A673 (cell line): ENCODE results near the gene AEBP2. TPM values are rescaled to one million over a fixed set of nuclear protein-coding genes. Genes with fewer than 3 reads are reported as not detected.

ENCODE experiments used
- BruUV-seq: library from RNA; stranded (reverse); fragments of 400-500 nt; replicated peaks from 2 replicates; lab custom pipeline; 2021; lab: Mats Ljungman, UMichigan
- CTCF ChIA-PET: fragments of 300-600 bp; sonication (Branson Sonifier 250); formaldehyde crosslinking; loops from one replicate; lab custom pipeline; 2022; ENCODE audit warnings: antibody characterized with exemption; lab: Charles Lee
- POLR2A ChIA-PET: fragments of 300-600 bp; sonication (Branson Sonifier 250); formaldehyde crosslinking; loops from one replicate; lab custom pipeline; 2022; ENCODE audit warnings: antibody characterized with exemption; ENCODE audit not compliant: low non-redundant PET; lab: Charles Lee
- DNase-seq: peaks from one replicate; pipeline ENCODE4 v3.0.0-alpha.2; 2015; ENCODE audit warnings: low spot score
- H3K27ac ChIP-seq: fragments of 200-600 bp; sonication (generic); 2 replicates; pipeline ENCODE4 v1.5.1; 2016; ENCODE audit warnings: mixed run types, low read depth, mild to moderate bottlenecking, mixed read lengths, antibody characterized with exemption, low read length; ENCODE audit not compliant: poor library complexity, severe bottlenecking
- H3K27me3 ChIP-seq: fragments of 200-600 bp; sonication (generic); replicated peaks from 2 replicates; pipeline ENCODE4 v1.6.1; 2017; ENCODE audit warnings: mixed run types, low read depth, mild to moderate bottlenecking, mixed read lengths, antibody characterized with exemption, low read length; ENCODE audit not compliant: insufficient read depth, poor library complexity
- H3K36me3 ChIP-seq: fragments of 200-600 bp; sonication (generic); 2 replicates; pipeline ENCODE4 v1.6.1; 2016; ENCODE audit warnings: mixed run types, mild to moderate bottlenecking, mixed read lengths, antibody characterized with exemption, low read length; ENCODE audit not compliant: insufficient read depth, poor library complexity, severe bottlenecking
- H3K4me1 ChIP-seq: fragments of 200-600 bp; sonication (generic); 2 replicates; pipeline ENCODE4 v1.6.1; 2017; ENCODE audit warnings: mixed run types, mild to moderate bottlenecking, mixed read lengths, antibody characterized with exemption, low read length; ENCODE audit not compliant: insufficient read depth, poor library complexity, severe bottlenecking
- H3K4me3 ChIP-seq: fragments of 200-600 bp; sonication (generic); 2 replicates; pipeline ENCODE4 v1.5.1; 2016; ENCODE audit warnings: low read depth, mixed run types, mild to moderate bottlenecking, mixed read lengths, low read length; ENCODE audit not compliant: poor library complexity, severe bottlenecking
- H3K9me3 ChIP-seq: fragments of 200-600 bp; sonication (generic); 2 replicates; pipeline ENCODE4 v1.6.1; 2016; ENCODE audit warnings: mixed run types, low read depth, mild to moderate bottlenecking, mixed read lengths, antibody characterized with exemption, low read length; ENCODE audit not compliant: poor library complexity, severe bottlenecking
- EZH2 ChIP-seq: fragments of 200-600 bp; sonication (generic); IDR thresholded peaks from 2 replicates; pipeline ENCODE4 v1.6.1; 2017; ENCODE audit warnings: borderline replicate concordance, low read depth, mild to moderate bottlenecking, mixed read lengths, antibody characterized with exemption, low read length; ENCODE audit not compliant: poor library complexity, severe bottlenecking
- intact Hi-C: fragments of 100-400 bp; cut with micrococcal nuclease; formaldehyde crosslinking; loops from one replicate; pipeline ENCODE4 v1.10.0; 2022; ENCODE audit not compliant: unreplicated experiment
- total RNA-seq: library from RNA; stranded (reverse); gene quantifications from 2 replicates; pipeline ENCODE4 v1.2.3, GENCODE V29; 2021
- TF ChIP-seq, protein P1 (sequence below): fragments of 300-800, 200-600 bp; sonication (generic); conservative IDR thresholded peaks from 2 replicates; pipeline ENCODE4 v1.5.1; 2017; ENCODE audit warnings: low read depth, mild to moderate bottlenecking, antibody characterized with exemption, low read length, moderate library complexity, mixed read lengths

AEBP2 gene
- total RNA-seq, 1 experiment from 2014 or later, result 47.6 TPM

DNA sequence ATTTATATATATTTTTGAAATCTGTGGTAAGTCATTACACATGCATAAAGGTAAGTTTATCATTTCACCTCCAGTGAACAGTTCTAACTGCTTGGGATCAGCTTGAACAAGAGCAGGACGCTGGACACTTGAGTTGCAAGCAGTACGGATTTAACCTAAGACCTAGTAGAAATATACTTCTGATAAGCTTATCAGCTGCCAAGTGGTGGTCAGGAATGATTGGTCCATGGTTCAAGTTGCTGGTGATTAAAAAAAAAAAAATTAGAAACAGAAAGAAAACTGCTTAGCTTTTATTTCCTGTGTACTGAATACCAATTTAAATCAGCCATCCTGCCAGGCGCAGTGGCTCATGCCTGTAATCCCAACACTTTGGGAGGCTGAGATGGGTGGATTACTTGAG lies 88.6 kb downstream of the AEBP2 start:
- Histone ChIP-seq H3K4me1 (peaks cover 13% of the 10 kb centered on the region), H3K27me3 (no peaks in the 10 kb centered on the region), H3K4me3 (no peak overlapping the region), H3K9me3 (no peaks in the 10 kb centered on the region), H3K36me3 (no peaks in the 10 kb centered on the region), H3K27ac (no peak overlapping the region)
- ChIA-PET POLR2A (interaction anchor here (0.6 kb wide), 1 partner anchor 14 kb away, joined by 3 read pairs; no protein-coding TSS in a partner anchor), CTCF (no interaction called here)
- BruUV-seq, result no TSS peak
- intact Hi-C loops, result no loop called here
- TF ChIP-seq, protein P1, sequence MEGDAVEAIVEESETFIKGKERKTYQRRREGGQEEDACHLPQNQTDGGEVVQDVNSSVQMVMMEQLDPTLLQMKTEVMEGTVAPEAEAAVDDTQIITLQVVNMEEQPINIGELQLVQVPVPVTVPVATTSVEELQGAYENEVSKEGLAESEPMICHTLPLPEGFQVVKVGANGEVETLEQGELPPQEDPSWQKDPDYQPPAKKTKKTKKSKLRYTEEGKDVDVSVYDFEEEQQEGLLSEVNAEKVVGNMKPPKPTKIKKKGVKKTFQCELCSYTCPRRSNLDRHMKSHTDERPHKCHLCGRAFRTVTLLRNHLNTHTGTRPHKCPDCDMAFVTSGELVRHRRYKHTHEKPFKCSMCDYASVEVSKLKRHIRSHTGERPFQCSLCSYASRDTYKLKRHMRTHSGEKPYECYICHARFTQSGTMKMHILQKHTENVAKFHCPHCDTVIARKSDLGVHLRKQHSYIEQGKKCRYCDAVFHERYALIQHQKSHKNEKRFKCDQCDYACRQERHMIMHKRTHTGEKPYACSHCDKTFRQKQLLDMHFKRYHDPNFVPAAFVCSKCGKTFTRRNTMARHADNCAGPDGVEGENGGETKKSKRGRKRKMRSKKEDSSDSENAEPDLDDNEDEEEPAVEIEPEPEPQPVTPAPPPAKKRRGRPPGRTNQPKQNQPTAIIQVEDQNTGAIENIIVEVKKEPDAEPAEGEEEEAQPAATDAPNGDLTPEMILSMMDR, result no peak
- no peak for TF ChIP-seq EZH2
- no peak for DNase-seq

DNA sequence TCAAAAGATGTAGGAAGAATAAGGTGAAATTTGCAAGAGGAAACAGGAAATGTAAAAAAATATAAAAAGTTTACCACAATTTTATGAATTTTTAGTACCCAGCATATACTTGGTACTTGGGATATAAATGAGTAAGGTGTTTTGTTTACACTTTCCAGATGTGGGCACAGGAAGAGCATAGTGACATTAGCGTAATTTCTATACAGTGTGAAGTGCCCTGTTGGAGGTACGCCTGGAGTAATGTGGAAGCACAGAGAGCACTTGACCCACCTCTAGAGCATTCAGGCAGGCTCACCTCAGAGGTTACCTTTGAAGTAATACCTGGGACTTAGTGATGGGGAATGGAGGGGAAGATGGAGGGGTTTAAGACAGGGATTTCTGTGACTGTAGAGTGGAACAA lies 89.5 kb downstream of the AEBP2 start:
- no TSS peak for BruUV-seq
- intact Hi-C loops, result no loop called here
- H3K27me3 ChIP-seq, result no peaks in the 10 kb centered on the region
- H3K9me3 ChIP-seq, result no peaks in the 10 kb centered on the region
- peaks cover 21% of the 10 kb centered on the region for H3K4me1 ChIP-seq
- DNase-seq, result no peak
- H3K4me3 ChIP-seq, result no peak overlapping the region
- H3K27ac ChIP-seq, result no peak overlapping the region
- ChIA-PET CTCF (no interaction called here), POLR2A (no interaction called here)
- H3K36me3 ChIP-seq, result no peaks in the 10 kb centered on the region
- TF ChIP-seq, protein P1, result no peak
- TF ChIP-seq EZH2, result no peak

DNA sequence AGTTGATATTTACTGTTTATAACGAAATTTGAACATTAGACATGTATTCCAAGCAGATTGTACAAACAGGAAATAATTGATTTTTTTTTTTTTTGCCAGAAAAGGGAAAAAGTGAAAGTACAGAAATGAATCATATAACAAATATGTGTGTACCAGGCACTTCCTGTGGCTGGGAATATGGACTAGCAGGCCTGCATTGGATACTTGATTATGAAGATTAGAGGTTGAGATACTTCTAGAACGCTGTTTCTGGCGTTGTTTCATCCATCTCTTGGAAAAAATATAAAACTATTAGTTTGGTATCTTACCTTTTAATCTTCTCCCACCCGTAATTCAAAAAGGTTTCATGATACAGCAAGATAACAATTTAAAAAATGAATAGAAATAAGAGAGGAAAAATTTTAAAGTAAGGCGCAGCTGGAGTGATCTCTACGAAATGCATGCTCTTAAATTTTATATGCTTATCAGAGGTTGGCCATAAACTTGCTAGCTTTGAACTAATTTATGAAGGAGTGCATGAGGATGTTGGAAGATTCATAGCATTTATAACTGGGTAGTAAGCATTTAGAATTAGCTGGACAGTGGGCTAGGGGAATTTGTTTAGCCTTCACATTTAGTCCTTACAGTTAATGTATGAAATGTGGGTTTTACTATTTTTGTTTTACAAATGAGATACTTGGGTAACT lies 90.8 kb downstream of the AEBP2 start:
- Histone ChIP-seq H3K27ac (no peak overlapping the region), H3K4me3 (no peak overlapping the region), H3K9me3 (peaks cover under 1% of the 10 kb centered on the region), H3K36me3 (no peaks in the 10 kb centered on the region), H3K27me3 (no peaks in the 10 kb centered on the region), H3K4me1 (peaks cover 25% of the 10 kb centered on the region)
- BruUV-seq, result no TSS peak
- intact Hi-C loops, result no loop called here
- ChIA-PET CTCF (no interaction called here), POLR2A (no interaction called here)
- no peak for TF ChIP-seq EZH2
- TF ChIP-seq, protein P1, result no peak
- no peak for DNase-seq
